Urinary bladder (tissue), 4 donors: ENCODE measurements around the gene AMMECR1. TPM values are rescaled to one million over a fixed set of nuclear protein-coding genes. Genes with fewer than 3 reads are reported as not detected.

Source experiments
- DNase-seq: peaks from one replicate; pipeline ENCODE4 v3.0.0-alpha.2; 2015; ENCODE audit errors: extremely low spot score
- H3K27ac ChIP-seq: one replicate; pipeline ENCODE4 v1.5.1; 2013; ENCODE audit warnings: low read depth, mild to moderate bottlenecking, moderate library complexity
- H3K36me3 ChIP-seq: one replicate; pipeline ENCODE4 v1.6.1; 2013; ENCODE audit warnings: mild to moderate bottlenecking, moderate library complexity; ENCODE audit not compliant: insufficient read depth
- H3K4me1 ChIP-seq: one replicate; pipeline ENCODE4 v1.6.1; 2013; ENCODE audit warnings: mild to moderate bottlenecking, moderate library complexity; ENCODE audit not compliant: insufficient read depth
- H3K4me3 ChIP-seq: one replicate; pipeline ENCODE4 v1.5.1; 2013; ENCODE audit warnings: low read depth, low read length
- WGBS: extraction: QIAGEN DNeasy Blood & Tissue Kit; methylation state at CpG from one replicate; pipeline ENCODE4 v1.1.7; 2013; 5-methylcytosine and 5-hydroxymethylcytosine counted together
- polyA plus RNA-seq: library from polyadenylated mRNA; stranded (reverse); fragments of 200-250 nt; gene quantifications from one replicate; pipeline ENCODE4 v1.2.3, GENCODE V29; 2013
- total RNA-seq: library from RNA; depleted of rRNA; stranded (reverse); fragments of >200 nt; gene quantifications from one replicate; pipeline ENCODE4 v1.2.3, GENCODE V29; 2014
- donor health status: healthy with polysubstance abuse.
- donor health status: healthy.

Gene AMMECR1
- total and polyA plus RNA-seq, 2 donors, result 3.6 to 14.1 TPM

- H3K4me3 ChIP-seq, result no peak overlapping the region
- H3K36me3 ChIP-seq, result no peaks in the 10 kb centered on the region
- DNase-seq, result no peak
- H3K27ac ChIP-seq, result no peak overlapping the region
- H3K4me1 ChIP-seq, result no peaks in the 10 kb centered on the region
Measured at GRCh38 chrX:110204986-110205385, 112.9 kb downstream of the AMMECR1 start.

GRCh38 chrX:110201799-110202198, 116.1 kb downstream of the AMMECR1 start:
- Histone ChIP-seq H3K36me3 (no peaks in the 10 kb centered on the region), H3K4me3 (no peak overlapping the region), H3K27ac (no peak overlapping the region), H3K4me1 (no peaks in the 10 kb centered on the region)
- 95% methylated on average over 3 of the region's 3 CpGs for WGBS
- DNase-seq, result no peak

GRCh38 chrX:110194977-110195376, 122.9 kb downstream of the AMMECR1 start:
- H3K36me3 ChIP-seq, result no peaks in the 10 kb centered on the region
- H3K4me1 ChIP-seq, result no peaks in the 10 kb centered on the region
- 52% methylated on average over 3 of the region's 3 CpGs for WGBS
- H3K4me3 ChIP-seq, result no peak overlapping the region
- no peak for DNase-seq
- no peak overlapping the region for H3K27ac ChIP-seq

- Histone ChIP-seq H3K36me3 (no peaks in the 10 kb centered on the region), H3K27ac (no peak overlapping the region)
Measured at GRCh38 chrX:110192516-110192915, 125.4 kb downstream of the AMMECR1 start.

GRCh38 chrX:110188701-110189558, 129.0 kb downstream of the AMMECR1 start:
- H3K4me1 ChIP-seq, result no peaks in the 10 kb centered on the region
- WGBS, result 60% methylated on average over 4 of the region's 4 CpGs
- H3K27ac ChIP-seq, result no peak overlapping the region
- H3K36me3 ChIP-seq, result no peaks in the 10 kb centered on the region
- no peak overlapping the region for H3K4me3 ChIP-seq
- no peak for DNase-seq

More at GRCh38 chrX:110192516-110192915, 125.4 kb downstream of the AMMECR1 start:
- no peak overlapping the region for H3K4me3 ChIP-seq
- H3K4me1 ChIP-seq, result no peaks in the 10 kb centered on the region
- no peak for DNase-seq
- 92% methylated on average over 4 of the region's 4 CpGs for WGBS

- Histone ChIP-seq H3K4me1 (no peaks in the 10 kb centered on the region), H3K4me3 (no peak overlapping the region), H3K27ac (no peak overlapping the region), H3K36me3 (no peaks in the 10 kb centered on the region)
- no peak for DNase-seq
- 96% methylated on average over 2 of the region's 2 CpGs for WGBS
Measured at GRCh38 chrX:110183314-110183713, 134.6 kb downstream of the AMMECR1 start.

GRCh38 chrX:110182865-110183264, 135.0 kb downstream of the AMMECR1 start:
- H3K4me1 ChIP-seq, result no peaks in the 10 kb centered on the region
- H3K36me3 ChIP-seq, result no peaks in the 10 kb centered on the region
- H3K4me3 ChIP-seq, result no peak overlapping the region
- no peak overlapping the region for H3K27ac ChIP-seq
- DNase-seq, result no peak
- 75% methylated on average over 6 of the region's 6 CpGs for WGBS

- WGBS, result 96% methylated on average over 1 of the region's 1 CpG
- DNase-seq, result no peak
- Histone ChIP-seq H3K4me1 (no peaks in the 10 kb centered on the region), H3K27ac (no peak overlapping the region), H3K4me3 (no peak overlapping the region), H3K36me3 (no peaks in the 10 kb centered on the region)
Measured at GRCh38 chrX:110182362-110182761, 135.5 kb downstream of the AMMECR1 start.

GRCh38 chrX:110181459-110182137, 136.3 kb downstream of the AMMECR1 start:
- H3K27ac ChIP-seq, result no peak overlapping the region
- H3K36me3 ChIP-seq, result no peaks in the 10 kb centered on the region
- H3K4me3 ChIP-seq, result no peak overlapping the region
- no peak for DNase-seq
- WGBS, result 86% methylated on average over 2 of the region's 2 CpGs
- no peaks in the 10 kb centered on the region for H3K4me1 ChIP-seq

- WGBS, result 36% methylated on average over 6 of the region's 6 CpGs
Measured at GRCh38 chrX:110180928-110181310, 137.0 kb downstream of the AMMECR1 start.

GRCh38 chrX:110180176-110180927, 137.5 kb downstream of the AMMECR1 start:
- no peak for DNase-seq
- no peak overlapping the region for H3K4me3 ChIP-seq
- no peaks in the 10 kb centered on the region for H3K36me3 ChIP-seq
- no peaks in the 10 kb centered on the region for H3K4me1 ChIP-seq
- H3K27ac ChIP-seq, result no peak overlapping the region
- WGBS, result 66% methylated on average over 5 of the region's 5 CpGs

More at GRCh38 chrX:110180928-110181310, 137.0 kb downstream of the AMMECR1 start:
- DNase-seq, result no peak
- no peaks in the 10 kb centered on the region for H3K36me3 ChIP-seq
- H3K27ac ChIP-seq, result no peak overlapping the region
- no peaks in the 10 kb centered on the region for H3K4me1 ChIP-seq
- H3K4me3 ChIP-seq, result no peak overlapping the region

GRCh38 chrX:110178179-110178865, 139.6 kb downstream of the AMMECR1 start:
- no peak for DNase-seq
- no peak overlapping the region for H3K4me3 ChIP-seq
- no peaks in the 10 kb centered on the region for H3K36me3 ChIP-seq
- WGBS, result 91% methylated on average over 5 of the region's 5 CpGs
- H3K27ac ChIP-seq, result no peak overlapping the region
- no peaks in the 10 kb centered on the region for H3K4me1 ChIP-seq

- 95% methylated on average over 3 of the region's 3 CpGs for WGBS
- no peak overlapping the region for H3K27ac ChIP-seq
- H3K4me3 ChIP-seq, result no peak overlapping the region
- no peaks in the 10 kb centered on the region for H3K4me1 ChIP-seq
- no peak for DNase-seq
- no peaks in the 10 kb centered on the region for H3K36me3 ChIP-seq
Measured at GRCh38 chrX:110175696-110176095, 142.2 kb downstream of the AMMECR1 start.
